CD4-positive, alpha-beta T cell treated with Interleukin-17A for 1 hour (primary cell): ENCODE results near the gene SAMM50.

Experiments used
- DNase-seq: peaks from one replicate; pipeline ENCODE4 v3.0.0-alpha.2; 2020

SAMM50 gene

DNA sequence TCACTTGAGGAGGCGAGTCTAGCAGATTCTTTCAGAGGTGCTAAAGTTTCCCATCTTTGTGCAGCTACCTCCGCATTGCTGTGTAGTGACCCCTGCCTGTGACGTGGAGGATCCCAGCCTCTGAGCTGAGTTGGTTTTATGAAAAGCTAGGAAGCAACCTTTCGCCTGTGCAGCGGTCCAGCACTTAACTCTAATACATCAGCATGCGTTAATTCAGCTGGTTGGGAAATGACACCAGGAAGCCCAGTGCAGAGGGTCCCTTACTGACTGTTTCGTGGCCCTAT lies 8.9 kb upstream of the SAMM50 start:
- no peak for DNase-seq

- no peak for DNase-seq
Measured at GRCh38 chr22:43948836-43949406, 6.3 kb upstream of the SAMM50 start.

DNA sequence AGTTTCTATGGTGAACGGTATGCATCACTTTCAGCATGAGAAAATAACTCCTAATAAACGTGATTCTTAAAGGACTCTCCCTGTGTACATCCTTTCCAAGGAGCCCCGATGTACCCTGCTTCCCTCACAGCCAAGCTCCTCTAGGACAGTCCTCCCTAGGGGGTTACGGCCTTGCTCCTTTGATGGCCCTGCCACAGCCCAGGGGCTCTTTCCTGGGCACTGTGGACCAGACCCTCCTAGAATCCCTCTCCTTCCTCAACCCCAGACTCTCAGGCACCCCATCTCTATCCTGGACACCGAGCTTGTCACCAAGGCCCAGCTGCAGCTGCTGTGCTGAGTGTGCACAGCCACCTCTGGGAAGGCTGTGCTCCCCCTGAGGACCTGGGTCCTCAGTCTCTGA lies 3.9 kb upstream of the SAMM50 start:
- no peak for DNase-seq

- DNase-seq, result no peak
Measured at GRCh38 chr22:43951966-43952365, 3.3 kb upstream of the SAMM50 start.

DNA sequence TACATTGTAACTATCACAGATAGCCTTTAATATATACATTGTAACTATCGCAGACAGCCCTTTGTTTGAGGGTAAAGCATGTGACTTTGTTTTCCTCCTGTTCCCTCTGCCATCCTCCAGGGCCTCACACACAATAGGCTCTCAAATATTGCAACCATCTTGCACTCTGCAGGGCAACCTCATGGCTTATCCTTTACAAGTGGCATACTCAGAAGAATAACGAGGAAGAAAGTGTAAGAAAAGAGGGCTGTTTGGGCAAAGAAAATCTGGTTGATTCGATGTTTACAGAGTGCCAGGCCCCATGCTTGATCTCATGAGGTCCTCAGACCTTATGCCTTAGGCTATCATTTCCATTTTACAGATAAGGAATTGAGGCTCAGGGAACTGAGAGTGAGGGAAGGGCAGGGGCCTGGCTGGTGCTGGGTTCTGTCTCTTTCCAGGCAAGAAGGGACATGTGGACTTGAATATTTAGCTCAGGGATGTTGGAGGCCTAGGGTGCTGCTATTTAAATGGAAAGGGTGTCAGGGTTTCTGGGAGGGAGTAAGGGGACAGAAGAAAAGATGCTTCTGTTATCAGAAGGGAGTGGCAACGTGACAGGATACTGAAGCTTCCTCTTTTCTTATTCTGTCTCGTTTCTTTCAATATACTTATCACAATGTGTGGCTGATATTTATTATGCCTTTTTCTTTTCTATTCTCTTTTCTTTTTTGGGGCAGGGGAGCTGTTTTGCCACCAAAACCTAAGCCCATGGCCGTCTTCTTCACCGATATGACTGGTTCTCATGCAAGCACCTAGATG lies 1.1 kb upstream of the SAMM50 start:
- no peak for DNase-seq

DNA sequence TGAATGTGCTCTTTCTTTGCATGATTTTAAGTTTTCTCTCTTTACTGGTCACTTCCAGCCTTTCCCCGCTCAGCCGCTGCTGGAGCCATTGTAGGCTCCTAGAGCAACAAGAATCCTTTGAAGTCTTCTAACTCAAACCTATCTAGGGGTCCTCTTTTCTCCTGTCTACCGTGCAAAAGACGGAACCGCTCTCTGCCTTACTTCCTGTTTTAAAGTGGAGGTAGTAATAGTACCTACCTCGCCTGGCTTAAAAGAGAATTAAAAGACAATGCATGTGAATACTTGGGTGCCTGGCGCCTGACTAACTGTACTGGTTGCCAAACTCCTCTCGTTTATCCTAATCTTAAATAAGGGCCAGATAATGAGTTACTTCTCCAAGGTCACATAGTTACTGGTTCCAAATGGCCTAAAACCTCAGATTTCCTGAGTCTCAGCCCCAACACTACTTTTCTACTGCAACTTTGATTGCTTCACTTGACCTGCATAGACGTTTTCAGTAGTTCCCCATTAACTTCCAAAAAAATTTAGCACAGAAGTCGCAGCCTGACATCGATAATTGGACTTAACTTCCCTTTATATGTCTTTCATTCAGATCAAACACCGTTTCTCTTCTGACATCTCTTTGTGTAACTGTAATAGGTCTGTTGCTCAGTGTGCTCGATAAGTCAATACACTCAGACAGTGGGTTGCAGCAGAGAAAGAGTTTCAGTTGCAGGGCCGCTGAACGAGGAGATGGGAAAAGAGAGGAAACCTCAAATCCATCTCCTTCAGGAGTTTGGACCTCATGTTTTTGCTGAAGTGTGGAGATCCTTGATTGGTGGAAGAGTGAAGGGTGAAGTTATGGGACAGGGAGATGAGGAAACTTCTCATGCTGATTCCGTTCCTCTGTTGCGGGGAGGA lies 891 bp downstream of the SAMM50 start:
- peak; percentile 5 for DNase-seq

- DNase-seq, result no peak
Measured at GRCh38 chr22:43956805-43957463, 1.7 kb downstream of the SAMM50 start.

GRCh38 chr22:43957871-43958270 lies 2.6 kb downstream of the SAMM50 start:
- no peak for DNase-seq

GRCh38 chr22:43964314-43964857 lies 9.1 kb downstream of the SAMM50 start:
- no peak for DNase-seq

DNA sequence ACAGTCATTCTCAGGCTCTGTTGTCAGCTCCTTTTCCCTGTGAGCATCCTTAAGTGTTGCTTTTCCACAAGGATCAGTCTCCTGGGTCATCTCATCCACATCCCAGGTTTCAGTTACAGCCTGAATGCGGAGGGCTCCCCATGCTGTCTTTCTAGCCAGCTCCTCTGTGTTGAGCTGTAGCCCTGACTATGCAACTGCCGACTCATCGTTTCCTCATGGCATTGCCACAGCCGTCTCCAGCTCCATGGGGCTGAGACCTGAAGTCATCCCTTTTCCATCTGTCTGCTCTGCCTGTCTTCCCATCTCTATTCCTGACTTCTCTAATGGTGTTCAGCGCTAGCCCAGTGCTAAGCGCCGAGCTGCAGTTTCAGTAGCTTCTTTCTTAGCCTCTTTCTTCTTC lies 11.8 kb downstream of the SAMM50 start:
- no peak for DNase-seq

DNA sequence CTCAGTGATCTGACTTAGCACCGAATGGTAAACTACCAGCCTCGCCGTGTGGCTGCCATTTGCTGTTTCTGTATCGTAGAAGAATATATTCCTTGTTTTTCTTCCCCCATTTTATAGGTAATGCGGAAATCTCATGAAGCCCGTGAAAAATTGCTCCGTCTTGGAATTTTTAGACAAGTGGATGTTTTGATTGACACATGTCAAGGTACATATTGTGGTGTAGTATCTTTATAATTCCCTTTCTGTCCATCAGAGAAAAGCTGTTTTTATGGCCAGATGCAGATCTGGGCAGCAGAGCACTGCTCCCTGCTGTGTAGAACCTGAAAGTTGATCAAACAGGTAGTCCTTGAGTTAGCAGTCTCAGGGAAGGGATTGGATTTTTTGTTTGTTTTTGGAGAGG lies 13.4 kb downstream of the SAMM50 start:
- DNase-seq, result no peak

DNA sequence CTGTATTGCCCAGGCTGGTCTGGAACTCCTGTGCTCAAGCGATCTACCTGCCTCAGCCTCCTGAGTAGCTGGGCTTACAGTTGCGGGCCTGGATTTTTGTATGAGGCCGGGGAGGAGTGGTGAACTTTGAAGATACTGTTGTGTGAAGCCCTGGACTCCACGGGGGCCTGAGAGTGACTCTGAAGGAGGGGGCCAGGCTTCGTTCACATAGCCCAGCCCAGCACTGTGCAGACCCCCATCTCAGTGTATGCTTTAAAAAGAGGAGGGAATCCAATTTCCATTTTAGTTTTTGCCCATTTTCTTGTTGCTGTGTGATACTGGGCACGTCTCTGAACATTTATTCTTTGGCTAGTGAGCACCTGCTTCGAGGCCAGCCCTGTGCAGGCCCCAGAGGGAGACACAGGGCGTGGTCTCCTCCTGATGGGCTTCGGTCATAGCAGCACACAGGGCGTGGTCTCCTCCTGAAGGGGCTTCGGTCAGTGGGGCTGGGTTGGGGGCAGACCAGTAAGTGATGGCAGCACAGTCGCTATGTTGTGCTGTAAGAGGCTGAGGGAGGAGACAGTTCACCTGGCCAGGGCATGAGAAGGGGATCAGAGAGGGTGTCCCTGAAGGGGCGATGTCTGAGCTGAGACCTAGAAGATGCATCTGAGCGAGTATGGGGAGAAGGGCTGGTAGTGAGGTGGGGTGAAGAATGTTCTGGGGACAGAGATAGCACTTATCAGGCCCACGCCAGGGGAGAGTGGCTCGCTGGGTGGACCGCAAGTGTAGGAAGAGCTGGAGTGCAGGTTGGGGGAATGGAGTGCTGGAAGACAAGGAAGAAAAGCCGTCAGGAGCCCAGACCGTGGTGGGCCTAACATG lies 14.0 kb downstream of the SAMM50 start:
- DNase-seq, result no peak

- no peak for DNase-seq
Measured at GRCh38 chr22:43969989-43970755, 14.9 kb downstream of the SAMM50 start.

DNA sequence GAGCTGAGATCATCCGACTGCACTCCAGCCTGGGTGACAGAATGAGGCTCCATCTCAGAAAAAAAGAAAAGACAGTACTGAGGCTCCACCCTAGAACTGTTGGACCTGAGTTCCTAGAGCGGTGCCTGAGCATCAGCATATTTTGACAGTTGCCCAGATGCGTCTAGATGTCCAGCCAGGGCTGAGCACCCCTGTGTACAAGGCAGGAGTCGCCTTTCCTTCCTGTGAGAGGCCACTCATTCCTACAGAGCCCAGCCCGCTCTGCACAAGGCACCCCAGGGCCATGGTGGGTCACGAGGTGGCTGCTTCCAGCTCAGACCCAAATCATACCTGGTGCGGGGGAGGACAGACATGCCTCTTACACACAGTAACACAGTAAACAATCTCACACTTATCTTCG lies 15.9 kb downstream of the SAMM50 start:
- DNase-seq, result no peak

DNA sequence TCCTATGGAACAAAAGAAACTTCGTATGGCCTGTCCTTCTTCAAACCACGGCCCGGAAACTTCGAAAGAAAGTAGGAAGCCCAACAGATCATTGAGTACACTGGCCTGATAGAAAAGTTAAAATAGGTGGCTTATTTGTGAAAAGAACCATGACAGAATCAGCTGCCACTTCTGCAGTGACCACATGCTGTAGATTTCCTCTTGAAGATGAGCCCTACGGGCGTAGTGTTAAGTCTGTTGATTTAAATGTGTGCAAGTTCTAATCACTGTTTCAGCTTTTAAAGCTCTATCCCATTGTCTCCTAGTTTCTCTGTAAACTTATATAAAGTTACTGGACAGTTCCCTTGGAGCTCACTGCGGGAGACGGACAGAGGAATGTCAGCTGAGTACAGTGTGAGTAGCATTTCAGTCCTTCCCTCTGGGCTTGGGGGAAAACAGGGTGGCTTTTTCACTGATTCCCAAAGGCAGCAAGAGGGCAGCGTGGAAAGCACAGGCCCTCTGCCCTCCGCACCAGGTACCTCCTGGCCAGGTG lies 17.8 kb downstream of the SAMM50 start:
- no peak for DNase-seq

GRCh38 chr22:43974028-43974545 lies 18.8 kb downstream of the SAMM50 start:
- DNase-seq, result no peak

- no peak for DNase-seq
Measured at GRCh38 chr22:43975041-43975440, 19.8 kb downstream of the SAMM50 start.

- DNase-seq, result no peak
Measured at GRCh38 chr22:43976861-43977795, 21.9 kb downstream of the SAMM50 start.

GRCh38 chr22:43978558-43978957 lies 23.3 kb downstream of the SAMM50 start:
- DNase-seq, result no peak

GRCh38 chr22:43980579-43980978 lies 25.3 kb downstream of the SAMM50 start:
- DNase-seq, result no peak
